BE2C (cell line): ENCODE measurements around the gene PTTG2.
"Not testable (repeated sequence)": the region's sequence is repeated elsewhere in the genome, so short reads cannot be mapped to it uniquely, and the experiment has no call there.

Source experiments
- DNase-seq: peaks from one replicate; pipeline ENCODE4 v3.0.0-alpha.2; 2020
- H3K27me3 ChIP-seq: fragments of 250-450 bp; sonication (Bioruptor Pico); 2 replicates; pipeline ENCODE4 v1.5.1; 2020; ENCODE audit warnings: mild to moderate bottlenecking
- H3K36me3 ChIP-seq: fragments of 250-450 bp; sonication (Bioruptor Pico); 2 replicates; pipeline ENCODE4 v1.5.1; 2020; ENCODE audit warnings: mild to moderate bottlenecking
- H3K4me1 ChIP-seq: fragments of 250-450 bp; sonication (Bioruptor Pico); 2 replicates; pipeline ENCODE4 v1.5.1; 2020
- H3K4me3 ChIP-seq: 2 replicates; pipeline ENCODE4 v1.5.1; 2011; ENCODE audit warnings: low read depth, low read length
- H3K9me3 ChIP-seq: fragments of 250-450 bp; sonication (Bioruptor Pico); 2 replicates; pipeline ENCODE4 v1.5.1; 2020
- TF ChIP-seq, protein P1 (sequence below): IDR thresholded peaks from 2 replicates; pipeline ENCODE4 v1.5.1; 2012; ENCODE audit warnings: mild to moderate bottlenecking, low read depth, low read length

PTTG2 gene

DNA sequence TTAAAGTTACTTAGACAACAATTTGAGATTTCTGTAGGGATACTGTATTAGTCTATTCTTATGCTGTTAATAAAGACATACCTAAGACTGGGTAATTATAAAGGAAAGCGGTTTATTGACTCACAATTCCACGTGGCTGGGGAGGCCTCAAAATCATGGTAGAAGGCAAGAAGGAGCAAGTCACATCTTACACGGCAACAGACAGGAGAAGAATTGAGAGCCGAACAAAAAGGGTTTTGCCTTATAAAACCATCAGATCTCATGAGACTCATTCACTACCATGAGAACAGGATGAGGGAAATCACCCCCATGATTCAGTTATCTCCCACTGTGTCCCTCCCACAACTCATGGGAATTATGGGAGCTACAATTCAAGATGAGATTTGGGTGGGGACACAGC, 11.0 kb downstream of the PTTG2 start:
- H3K9me3 ChIP-seq: no peaks in the 10 kb centered on the region
- no peaks in the 10 kb centered on the region for H3K4me1 ChIP-seq
- TF ChIP-seq, protein P1, sequence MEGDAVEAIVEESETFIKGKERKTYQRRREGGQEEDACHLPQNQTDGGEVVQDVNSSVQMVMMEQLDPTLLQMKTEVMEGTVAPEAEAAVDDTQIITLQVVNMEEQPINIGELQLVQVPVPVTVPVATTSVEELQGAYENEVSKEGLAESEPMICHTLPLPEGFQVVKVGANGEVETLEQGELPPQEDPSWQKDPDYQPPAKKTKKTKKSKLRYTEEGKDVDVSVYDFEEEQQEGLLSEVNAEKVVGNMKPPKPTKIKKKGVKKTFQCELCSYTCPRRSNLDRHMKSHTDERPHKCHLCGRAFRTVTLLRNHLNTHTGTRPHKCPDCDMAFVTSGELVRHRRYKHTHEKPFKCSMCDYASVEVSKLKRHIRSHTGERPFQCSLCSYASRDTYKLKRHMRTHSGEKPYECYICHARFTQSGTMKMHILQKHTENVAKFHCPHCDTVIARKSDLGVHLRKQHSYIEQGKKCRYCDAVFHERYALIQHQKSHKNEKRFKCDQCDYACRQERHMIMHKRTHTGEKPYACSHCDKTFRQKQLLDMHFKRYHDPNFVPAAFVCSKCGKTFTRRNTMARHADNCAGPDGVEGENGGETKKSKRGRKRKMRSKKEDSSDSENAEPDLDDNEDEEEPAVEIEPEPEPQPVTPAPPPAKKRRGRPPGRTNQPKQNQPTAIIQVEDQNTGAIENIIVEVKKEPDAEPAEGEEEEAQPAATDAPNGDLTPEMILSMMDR: no peak
- no peaks in the 10 kb centered on the region for H3K27me3 ChIP-seq
- no peak for DNase-seq
- no peaks in the 10 kb centered on the region for H3K36me3 ChIP-seq
- H3K4me3 ChIP-seq: no peak overlapping the region

DNA sequence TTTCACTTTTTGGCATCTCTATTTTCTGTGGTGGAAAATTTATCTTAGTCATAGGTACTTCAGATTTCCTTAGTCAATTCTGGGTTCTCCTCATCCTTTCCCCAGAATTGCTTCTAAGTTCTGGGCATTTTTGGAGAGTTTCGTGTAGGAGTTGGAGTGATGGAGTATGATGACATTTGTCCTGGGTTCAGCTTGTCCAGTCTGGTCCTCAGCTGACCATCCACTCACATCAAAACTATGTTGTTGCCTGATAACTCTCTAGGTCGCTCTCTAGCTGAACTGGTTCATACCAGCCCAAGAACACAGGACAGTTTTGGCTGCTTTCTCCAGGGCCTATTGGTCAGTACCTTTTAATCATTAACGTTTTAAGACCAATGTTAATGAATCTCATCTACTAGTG, 13.2 kb downstream of the PTTG2 start:
- Histone ChIP-seq H3K36me3 (no peaks in the 10 kb centered on the region), H3K4me3 (no peak overlapping the region), H3K4me1 (no peaks in the 10 kb centered on the region), H3K27me3 (peaks cover 3% of the 10 kb centered on the region; the same call in 1 of the 2 replicates), H3K9me3 (no peaks in the 10 kb centered on the region)
- TF ChIP-seq, protein P1: no peak
- no peak for DNase-seq

DNA sequence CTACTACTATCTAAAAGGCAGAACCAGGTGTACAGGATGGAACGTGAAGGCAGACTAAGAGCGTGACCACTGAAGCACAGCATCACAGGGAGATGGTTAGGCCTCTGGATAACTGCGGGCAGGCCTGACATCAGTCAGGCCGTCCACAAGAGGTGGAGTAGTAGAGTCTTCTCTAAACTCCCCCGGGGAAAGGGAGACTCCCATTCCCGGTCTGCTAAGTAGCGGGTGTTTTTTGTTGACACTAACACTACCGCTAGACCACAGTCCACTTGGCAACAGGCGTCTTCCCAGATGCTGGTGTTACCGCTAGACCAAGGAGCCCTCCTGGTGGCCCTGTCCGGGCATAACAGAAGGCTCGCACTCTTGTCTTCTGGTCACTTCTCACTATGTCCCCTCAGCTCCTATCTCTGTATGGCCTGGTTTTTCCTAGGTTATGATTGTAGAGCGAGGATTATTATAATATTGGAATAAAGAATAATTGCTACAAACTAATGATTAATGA, 15.2 kb downstream of the PTTG2 start:
- not testable (repeated sequence) for H3K4me3 ChIP-seq, H3K36me3 ChIP-seq, H3K4me1 ChIP-seq, H3K9me3 ChIP-seq, H3K27me3 ChIP-seq
- peak; percentile 10 for DNase-seq

DNA sequence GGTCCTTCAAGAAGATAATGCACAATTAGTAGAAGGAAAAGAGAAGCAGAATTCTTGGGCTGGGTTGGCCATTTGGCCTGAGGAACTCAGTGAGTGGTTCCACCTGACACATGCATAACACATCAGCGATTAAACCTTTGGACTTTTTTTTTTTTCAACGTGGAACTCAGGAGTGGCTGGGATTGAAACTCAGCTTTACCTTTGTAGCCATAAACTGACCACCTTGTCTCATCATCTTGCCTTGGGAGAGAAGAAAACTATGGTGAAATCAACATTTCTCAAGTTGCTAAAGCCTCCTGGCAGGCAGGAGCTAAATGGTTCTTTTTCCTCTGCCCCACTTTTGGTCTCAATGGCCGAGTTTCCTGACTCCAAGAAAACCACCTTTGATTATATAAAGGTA, 16.3 kb downstream of the PTTG2 start:
- Histone ChIP-seq H3K27me3 (peaks cover 3% of the 10 kb centered on the region; the same call in 1 of the 2 replicates), H3K4me1 (no peaks in the 10 kb centered on the region), H3K4me3 (peak overlapping the region; percentile 41), H3K9me3 (no peaks in the 10 kb centered on the region), H3K36me3 (no peaks in the 10 kb centered on the region)
- TF ChIP-seq, protein P1: no peak
- DNase-seq: no peak

DNA sequence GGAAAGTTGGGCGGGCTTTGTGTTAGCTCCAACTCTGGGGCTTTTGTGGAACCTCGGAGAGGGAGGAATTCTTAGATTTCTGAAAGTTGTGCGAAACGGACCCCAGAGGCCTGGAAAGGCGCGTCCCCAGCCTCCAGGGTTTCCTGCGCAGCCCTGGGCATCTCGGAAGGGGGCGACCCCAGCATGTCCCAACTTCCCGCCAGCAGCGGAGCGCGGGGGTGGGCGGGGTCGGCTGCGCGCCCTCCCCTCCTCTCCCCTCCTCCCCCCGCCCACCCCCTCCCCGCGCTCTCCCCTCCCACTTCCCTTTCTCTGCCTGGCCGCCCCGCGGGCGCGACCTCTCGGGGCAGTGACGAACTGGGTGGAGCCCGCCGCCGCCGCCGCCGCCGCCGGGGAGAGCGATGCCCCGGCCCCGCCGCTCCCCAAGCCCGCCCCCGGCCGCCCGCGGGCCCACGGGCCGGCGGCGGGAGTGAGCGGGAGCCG, 16.8 kb downstream of the PTTG2 start:
- DNase-seq: peak; percentile 79
- TF ChIP-seq, protein P1: no peak
- Histone ChIP-seq H3K36me3 (no peaks in the 10 kb centered on the region), H3K4me3 (peak overlapping the region; percentile 63), H3K4me1 (no peaks in the 10 kb centered on the region), H3K27me3 (peaks cover 3% of the 10 kb centered on the region; the same call in 1 of the 2 replicates), H3K9me3 (no peaks in the 10 kb centered on the region)

DNA sequence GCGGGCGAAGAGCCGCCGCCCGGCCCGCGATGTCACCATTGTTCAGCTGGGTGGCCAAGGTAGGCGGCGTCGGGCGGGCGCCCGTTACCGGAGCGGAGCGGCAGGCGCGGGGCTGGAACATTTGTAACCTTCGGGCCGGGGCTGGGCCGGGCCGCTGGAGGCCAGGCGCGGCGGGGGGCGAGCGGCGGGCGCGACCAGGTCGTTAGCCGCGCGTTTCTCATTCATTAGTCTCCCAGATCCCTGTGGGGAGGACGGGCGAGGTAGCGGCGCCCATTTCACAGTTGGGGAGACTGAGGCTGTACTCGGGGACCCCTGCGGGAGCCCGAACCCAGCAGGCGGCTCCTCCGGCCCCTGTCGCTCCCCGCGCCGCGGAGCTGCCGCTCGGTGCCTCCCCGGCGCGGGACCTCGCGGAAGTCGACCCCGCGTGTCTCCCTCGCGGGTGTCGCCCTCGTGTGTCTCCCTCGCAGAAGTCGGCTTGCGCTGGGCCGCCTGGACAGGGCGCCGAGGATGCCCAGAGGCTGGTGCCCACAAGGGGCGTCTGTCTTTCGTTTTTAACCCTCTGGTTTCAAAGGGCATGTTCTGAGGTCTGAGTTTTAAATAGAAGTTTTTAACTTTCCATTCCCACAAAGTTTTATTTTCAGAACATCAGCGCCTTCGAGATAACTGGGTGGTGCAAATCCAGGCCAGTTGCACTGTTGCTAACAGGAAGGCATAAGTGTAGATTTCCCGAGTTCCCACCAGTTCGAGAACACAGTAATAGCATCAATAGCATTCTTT, 17.5 kb downstream of the PTTG2 start:
- no peaks in the 10 kb centered on the region for H3K4me1 ChIP-seq
- DNase-seq: peak; percentile 64

More for the DNA sequence above, 17.5 kb downstream of the PTTG2 start:
- Histone ChIP-seq H3K36me3 (no peaks in the 10 kb centered on the region), H3K4me3 (peak overlapping the region; percentile 63), H3K9me3 (no peaks in the 10 kb centered on the region), H3K27me3 (peaks cover 3% of the 10 kb centered on the region; the same call in 1 of the 2 replicates)
- TF ChIP-seq, protein P1: peak; percentile 32
